COLO668 (cell line): ENCODE results near the gene OR6A2.

ENCODE experiments used
- DNase-seq: peaks from one replicate; lab custom pipeline; 2025; ENCODE audit not compliant: unreplicated experiment; lab: John Stamatoyannopoulos, UW

The OR6A2 gene

DNA sequence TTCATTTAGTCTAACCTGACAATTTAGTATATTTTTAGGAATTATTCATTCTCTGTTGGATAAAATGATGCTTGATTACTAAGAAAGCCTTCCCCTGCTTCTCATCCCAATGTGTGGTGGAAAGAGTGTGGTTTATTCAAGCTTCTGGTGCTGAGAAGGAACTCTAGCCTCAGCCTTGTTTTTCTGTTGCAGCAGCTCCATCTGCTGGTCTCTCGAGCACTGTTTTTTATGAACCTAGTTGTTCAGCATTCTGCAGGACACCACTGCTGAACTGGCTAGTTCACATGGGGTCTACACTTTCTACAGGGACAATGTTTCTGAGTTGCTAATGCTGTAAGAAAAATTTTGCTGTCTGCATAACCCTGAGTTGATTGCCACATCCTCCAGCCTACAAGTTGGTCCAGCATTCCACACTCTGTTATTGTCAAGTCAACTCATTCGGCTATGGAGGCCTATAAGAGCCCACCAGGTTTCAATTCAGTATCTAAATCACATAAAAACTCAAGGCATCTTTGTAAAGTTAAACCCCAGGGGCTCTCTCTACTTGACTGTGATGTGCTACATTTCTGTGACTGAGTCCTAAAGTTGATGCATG lies 42.0 kb downstream of the OR6A2 start:
- DNase-seq: peak; percentile 27

DNA sequence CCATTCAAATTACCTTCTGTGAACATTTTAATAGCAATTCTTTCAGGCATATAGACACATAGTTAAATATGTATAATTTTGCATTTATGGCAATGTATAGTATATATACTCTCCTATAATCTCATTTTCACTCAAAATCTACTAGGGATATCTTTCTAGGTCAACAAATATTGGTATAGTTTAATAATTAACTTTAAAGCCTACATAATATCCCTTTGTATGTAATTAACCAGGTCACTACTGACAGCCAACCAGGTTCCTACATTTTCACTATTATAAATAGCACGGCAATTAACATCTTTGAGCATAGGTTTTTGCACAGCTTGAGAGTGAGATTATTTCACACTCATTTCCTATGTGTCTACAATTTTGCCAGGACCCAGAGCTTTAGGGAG lies 43.5 kb downstream of the OR6A2 start:
- DNase-seq: no peak

DNA sequence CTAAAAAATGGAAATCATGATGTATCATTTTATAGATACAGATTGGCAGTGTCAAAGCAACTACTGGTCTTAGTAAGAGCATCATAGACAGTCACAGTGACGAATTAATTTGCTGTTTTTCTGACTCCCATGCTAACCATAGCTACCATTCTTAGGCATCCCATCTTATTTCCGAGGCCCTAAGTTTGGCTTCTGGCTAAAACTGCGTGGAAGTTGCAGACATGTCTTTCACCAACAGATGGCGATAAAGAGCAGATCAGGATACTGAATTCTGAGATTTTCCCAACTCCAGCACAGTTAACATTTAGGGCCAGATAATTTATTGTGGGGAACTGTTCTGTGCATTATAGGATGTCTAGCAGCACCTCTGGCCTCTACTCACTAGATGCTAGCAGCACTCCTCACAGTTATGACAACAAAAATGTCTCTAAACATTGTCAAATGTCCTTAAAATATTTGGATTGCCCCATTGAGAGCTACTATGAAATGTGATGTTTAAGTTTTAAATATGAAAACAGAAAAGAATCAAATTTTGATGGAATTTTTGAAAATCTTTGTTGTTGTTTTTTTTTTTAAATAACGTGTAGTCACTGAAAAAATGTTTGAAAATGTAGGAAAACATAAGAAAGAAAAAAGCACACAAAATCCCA lies 44.1 kb downstream of the OR6A2 start:
- DNase-seq: peak; percentile 5

DNA sequence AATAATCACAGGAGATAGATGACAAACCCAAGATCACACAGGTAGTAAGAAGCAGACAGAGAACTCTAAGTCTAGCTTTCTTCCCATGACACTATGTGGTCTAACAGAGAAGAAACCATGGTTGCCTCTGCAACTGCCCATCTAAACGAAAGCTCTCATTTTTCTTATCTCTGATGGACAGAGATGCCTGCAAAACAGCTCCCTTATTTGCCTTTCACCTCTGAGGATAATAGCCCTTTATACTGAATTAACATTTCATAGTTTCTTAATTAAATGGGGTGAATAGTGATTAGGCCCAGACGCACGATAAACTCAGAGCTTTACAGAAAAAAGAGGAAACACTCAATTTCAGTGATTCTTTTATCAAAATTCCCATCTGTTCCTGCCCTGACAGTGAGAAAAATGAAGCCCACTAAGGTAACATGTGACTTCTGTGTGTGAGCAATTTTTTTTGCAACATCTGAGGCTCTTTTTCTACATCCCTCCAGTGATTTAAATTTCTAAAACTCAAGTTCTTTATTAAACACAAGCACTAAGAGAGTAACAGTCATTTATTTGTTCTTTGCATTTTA lies 52.3 kb downstream of the OR6A2 start:
- no peak for DNase-seq

DNA sequence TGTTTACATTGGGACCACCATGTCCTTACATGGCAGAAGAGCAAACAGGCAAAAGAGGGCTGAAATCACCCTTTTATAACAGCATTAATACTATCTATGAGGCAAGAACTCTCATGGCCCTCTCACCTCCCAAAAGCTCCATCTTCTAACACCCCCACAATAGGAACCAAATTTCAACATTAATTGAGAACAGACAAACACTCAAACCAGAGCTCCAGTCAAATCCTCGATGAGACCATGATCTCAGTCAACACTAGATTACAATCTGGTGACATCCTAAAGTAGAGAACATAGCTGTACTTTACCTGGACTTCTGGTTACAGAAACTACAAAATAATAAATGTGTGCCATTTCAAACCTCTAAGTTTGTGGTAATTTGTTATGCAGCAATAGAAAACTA lies 52.9 kb downstream of the OR6A2 start:
- DNase-seq: no peak

DNA sequence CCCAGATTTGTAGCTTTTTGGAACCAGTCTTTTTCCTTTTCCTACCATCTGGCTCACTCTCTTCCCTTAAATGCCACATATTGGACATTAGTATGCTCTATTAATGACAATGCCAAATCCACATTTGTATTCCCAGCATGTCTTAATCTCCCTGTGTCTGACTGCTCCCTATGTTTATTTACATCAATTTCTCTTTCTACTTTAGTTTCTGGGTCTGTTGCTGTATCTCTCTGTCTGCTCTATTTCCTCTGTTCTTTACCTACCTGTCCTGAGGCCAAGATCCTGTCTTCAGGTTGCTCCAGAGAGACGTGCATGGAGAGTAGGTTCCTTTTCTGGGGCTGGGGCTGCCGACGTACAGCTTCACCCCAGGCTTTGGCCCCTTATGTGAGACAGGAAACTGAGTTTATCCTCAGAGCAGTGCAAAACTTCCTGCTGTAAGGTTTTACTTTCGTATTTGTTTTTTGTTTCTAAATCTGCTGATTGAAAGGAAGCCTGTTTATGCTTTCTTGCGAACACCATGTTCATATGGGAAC lies 53.3 kb downstream of the OR6A2 start:
- DNase-seq: no peak

DNA sequence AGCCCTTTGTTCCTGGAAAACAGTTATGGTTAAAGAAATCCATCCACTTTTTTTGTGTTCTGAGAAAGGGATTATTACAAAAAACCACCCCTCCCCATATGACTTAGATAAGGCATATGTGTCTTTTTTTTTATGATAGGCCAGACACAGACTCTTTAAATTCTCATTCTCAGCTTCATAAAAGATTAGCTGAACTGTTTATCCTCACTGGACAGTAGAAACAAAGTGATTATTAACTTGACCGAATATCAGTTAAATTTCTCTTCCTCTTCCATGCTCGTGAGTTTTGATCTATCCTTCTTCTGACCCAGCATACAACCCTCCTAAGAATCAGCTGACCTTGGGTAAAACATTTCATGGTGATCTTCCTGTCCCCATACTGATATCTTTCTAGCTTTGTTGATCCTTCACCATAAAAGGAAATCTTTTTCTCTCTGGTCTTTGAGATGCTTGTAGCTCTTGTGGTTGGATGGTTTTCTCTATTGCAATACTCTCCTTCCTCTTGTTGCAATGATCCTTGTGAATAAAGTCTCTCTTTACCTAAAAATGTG lies 53.9 kb downstream of the OR6A2 start:
- no peak for DNase-seq

DNA sequence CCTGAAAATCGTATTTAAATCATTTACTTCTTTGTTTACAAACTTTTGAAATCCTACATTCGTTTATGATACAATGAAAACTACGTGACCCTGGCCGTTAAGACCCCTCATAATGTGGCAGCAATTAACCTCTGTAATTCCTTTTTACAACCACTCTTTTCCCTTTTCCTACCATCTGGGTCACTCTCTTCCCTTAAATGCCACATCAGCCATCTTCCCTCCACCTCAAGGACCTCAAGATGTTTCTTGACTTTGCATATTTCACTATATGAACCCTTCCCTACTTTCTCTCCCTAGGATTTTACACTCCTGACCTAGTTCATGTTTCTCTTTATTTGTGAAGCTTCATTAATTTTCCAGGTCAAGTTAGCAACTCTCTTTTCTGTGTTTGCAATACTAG lies 54.5 kb downstream of the OR6A2 start:
- DNase-seq: no peak

DNA sequence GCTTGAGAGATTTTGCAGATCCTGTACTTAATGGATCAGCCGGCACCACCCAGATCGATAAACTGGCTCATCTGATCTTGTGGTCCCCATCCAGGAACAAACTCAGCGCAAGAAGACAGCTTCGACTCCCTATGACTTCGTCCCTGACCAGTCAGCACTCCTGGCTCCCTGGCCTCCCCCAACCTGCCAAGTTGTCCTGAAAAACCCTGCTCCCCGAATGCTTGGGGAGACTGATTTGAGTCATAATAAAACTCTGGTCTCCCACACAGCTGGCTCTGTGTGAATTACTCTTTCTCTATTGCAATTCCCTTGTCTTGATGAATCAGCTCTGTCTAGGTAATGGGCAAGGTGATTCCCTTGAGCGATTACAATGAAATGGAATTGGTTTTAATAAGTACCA lies 57.2 kb downstream of the OR6A2 start:
- no peak for DNase-seq
